Measurements from ENCODE around the gene CCDC187.

DNA sequence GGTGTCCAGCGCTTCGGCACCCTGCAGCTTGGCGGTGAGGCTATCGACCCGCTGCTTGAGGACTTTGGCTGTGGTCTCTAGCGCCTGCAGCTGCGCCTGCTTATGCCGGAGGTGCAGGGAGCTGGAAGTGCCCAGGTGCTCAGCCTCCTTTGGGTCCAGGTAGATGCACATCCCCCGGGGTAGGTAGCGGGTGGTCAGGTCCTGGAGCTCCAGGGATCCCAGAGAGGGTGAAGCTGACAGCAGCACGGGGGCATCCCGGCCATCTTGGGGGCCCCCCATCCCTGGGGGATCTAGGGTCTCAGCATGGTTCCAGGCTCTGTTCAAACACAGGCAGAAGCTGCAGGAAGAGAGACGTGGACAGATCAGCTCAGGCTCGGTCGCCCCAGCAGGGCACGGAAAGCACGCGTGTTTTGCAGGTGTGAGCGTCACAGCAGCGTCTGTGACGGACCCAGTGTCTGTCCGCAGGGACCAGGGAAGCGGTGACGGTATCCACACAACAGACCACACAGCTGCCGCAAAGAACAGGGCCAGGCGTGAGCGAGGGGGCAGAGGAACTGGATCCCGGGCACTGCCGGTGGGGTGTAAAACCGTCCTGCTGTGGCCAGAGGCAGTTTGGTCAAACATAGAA is 17.4 kb downstream of the CCDC187 start:
- TF ChIP-seq EP300 (IDR thresholded peaks at IDR 0.05) (no peak), POLR2AphosphoS5 (IDR thresholded peaks at IDR 0.05) (no peak)
- TF ChIP-seq, protein P1, sequence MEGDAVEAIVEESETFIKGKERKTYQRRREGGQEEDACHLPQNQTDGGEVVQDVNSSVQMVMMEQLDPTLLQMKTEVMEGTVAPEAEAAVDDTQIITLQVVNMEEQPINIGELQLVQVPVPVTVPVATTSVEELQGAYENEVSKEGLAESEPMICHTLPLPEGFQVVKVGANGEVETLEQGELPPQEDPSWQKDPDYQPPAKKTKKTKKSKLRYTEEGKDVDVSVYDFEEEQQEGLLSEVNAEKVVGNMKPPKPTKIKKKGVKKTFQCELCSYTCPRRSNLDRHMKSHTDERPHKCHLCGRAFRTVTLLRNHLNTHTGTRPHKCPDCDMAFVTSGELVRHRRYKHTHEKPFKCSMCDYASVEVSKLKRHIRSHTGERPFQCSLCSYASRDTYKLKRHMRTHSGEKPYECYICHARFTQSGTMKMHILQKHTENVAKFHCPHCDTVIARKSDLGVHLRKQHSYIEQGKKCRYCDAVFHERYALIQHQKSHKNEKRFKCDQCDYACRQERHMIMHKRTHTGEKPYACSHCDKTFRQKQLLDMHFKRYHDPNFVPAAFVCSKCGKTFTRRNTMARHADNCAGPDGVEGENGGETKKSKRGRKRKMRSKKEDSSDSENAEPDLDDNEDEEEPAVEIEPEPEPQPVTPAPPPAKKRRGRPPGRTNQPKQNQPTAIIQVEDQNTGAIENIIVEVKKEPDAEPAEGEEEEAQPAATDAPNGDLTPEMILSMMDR (IDR thresholded peaks at IDR 0.05), result no peak

All from upper lobe of left lung (tissue), 4 donors.